LHCN-M2 (cell line): ENCODE results near the gene NSRP1. TPM values are rescaled to one million over a fixed set of nuclear protein-coding genes. Genes with fewer than 3 reads are reported as not detected.
"Not testable (repeated sequence)": the region's sequence is repeated elsewhere in the genome, so short reads cannot be mapped to it uniquely, and the experiment has no call there.

Experiments used
- DNase-seq: peaks from one replicate; pipeline ENCODE4 v3.0.0-alpha.2; 2012; ENCODE audit warnings: low read depth
- polyA plus RNA-seq: library from polyadenylated mRNA; unstranded; fragments of >200 nt; gene quantifications from one replicate; pipeline ENCODE4 v1.2.1, GENCODE V29; 2012; ENCODE audit warnings: missing spikeins
- total RNA-seq: library from RNA; depleted of rRNA; stranded (reverse); fragments of >200 nt; gene quantifications from 2 replicates; pipeline ENCODE4 v1.2.3, GENCODE V29; 2014; rRNA removed

Gene NSRP1, protein sequence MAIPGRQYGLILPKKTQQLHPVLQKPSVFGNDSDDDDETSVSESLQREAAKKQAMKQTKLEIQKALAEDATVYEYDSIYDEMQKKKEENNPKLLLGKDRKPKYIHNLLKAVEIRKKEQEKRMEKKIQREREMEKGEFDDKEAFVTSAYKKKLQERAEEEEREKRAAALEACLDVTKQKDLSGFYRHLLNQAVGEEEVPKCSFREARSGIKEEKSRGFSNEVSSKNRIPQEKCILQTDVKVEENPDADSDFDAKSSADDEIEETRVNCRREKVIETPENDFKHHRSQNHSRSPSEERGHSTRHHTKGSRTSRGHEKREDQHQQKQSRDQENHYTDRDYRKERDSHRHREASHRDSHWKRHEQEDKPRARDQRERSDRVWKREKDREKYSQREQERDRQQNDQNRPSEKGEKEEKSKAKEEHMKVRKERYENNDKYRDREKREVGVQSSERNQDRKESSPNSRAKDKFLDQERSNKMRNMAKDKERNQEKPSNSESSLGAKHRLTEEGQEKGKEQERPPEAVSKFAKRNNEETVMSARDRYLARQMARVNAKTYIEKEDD
- total RNA-seq = 10.9 and 16.1 TPM in 2 replicates
- polyA plus RNA-seq = 15.7 TPM

DNA sequence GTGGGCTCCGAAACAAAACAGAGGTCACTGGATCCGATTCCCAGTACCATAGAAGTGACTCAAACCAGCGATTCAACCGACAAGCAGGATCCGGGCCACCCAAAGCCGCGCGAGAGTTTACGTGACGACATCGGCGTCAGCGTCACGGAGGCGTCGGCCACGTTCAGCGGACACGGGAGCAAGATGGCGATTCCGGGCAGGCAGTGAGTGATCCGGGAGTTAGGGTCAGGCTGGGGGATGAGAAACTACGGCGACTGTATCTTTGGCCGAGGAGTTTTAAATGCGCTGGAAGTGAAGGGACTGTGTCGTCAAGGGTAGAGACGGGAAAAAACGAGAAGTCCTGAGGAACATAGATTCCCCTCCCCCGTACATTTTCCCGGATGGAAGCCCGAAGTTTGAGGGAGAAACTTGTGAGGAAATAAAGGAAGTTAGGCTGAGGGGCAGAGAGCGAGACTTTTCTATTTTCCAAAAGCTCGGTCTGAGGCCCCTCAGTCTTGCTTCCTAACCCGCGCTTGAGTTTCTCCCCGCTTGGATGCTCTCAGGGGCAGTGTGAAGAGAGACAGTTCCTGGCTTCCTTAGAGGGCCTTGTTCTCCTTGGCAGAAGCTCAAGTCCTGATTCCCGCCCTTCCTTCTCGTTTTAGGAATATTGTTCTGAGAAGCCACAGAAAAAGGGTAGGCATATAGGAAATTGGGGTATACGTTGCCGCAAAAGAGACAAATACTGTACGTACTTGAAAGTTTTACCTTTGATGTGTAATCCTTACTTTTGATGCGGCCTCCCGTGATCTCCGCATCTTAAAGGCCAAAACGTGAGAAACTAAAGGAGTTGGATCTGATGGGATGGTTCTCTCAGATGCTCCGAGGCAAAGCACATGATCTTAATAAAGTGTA, at the start of gene NSRP1:
NSRP1 (plus strand) TSS at position 156 of the 891 bp plus-strand sequence; CDS start at position 184, 28 bp downstream.
- peak; percentile 95 for DNase-seq

DNA sequence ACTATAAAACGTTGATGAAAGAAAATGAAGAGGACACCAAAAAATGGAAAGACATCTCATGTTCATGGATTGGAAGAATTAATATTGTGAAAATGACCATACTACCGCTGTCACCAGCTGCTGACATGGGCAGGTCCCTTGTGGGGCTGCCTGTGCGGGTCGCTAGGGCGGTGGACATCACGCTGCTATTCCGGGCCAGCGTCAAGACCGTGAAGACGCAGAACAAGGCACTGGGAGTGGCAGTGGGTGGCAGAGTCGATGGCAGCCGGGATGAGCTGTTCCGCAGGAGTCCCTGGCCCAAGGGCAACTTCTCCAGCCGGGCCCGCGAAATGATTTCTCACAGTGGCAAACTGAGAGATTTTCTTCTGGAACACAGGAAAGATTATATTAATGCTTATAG, 48.2 kb upstream of the NSRP1 start:
- DNase-seq = no peak

DNA sequence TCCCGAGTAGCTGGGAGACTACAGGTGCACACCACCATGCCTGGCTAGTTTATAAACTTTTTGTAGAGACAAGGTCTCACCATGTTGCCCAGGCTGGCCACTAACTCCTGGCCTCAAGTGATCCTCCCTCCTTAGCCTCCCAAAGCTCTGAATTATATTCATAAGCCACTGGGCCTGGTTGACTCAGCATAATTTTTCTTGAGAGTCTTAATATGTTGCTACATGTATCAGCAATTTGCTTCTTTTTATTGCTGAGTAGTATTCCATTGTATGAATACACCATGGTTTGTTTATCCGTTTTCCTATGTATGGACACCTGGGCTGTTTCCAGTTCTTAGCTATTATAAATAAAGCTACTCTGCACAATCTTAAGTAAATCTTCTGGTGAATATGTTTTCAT, 42.4 kb upstream of the NSRP1 start:
- no peak for DNase-seq

DNA sequence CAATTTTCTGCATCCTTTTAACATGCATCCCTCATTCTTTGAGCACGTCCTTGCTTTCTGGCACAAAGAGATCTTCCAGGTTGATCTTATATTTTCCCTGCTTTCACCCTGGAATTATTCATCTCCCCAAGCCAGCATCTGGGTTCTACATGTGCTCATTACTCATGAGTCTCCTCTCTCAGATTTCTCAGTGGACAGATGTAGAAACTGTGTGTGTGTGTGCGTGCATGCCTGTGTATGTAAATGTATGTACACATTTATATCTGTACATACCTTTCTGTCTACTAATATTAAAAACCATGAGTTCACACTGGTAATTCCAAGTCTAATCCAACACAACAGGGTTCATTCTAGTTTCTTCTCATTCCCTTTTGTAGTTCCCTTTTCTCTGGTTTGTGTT, 41.9 kb upstream of the NSRP1 start:
- DNase-seq = no peak

DNA sequence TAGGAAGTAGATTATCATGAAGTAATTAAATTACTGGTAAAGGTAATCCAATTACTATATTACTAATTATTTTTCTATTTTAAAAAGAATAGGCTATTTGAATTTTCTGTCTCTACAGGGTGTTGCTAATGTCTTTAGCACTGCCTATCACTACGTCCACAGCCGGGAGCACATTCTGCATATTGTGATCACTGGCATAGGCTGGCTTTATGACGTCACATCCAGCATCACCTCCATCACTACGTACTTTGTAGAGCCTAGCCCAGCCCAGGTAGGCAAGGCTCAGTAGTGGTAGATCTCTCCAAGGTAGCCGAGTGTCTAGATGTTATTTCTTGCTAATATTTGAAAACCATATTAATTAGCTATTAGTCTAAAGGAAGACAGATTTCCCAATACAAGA, 33.8 kb upstream of the NSRP1 start:
- DNase-seq = no peak

DNA sequence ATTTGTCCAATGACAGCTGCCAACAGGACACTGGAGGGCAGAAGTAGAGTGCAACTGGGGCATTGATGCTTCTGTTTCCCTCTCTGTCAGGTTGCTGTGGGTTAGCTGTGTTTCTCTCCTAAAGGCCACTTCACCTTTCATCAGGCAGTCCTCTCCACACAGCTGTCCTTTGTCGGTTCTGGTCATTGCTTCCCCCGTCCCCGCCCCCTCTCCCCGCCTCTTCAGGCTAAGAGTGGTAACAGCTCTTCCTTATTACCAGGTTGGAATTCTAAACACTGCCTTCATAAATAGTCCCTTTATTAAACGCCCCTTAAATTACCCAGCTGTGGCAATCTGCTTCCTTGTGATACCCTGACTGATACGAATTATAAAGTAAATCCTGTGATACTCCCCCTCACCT, 31.8 kb upstream of the NSRP1 start:
- DNase-seq = no peak

DNA sequence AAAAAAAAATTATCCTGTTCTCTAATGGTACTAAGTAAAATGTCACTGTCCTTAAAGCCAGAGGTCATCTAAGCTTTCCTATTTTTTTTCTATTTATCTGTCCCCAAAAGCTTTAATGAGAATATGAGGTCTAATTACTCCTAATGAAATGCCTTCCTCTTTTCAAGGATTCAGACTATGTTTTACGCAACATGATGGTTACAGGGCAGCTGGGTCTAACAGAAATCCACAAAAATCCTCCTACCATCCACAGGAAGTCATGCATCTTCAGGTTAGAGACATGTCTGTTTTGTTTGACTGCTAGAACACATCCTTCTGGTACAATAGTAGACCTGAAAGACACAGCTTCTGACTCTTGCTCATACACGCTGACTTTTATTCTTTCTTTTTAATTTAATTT, 29.7 kb upstream of the NSRP1 start:
- DNase-seq = no peak

DNA sequence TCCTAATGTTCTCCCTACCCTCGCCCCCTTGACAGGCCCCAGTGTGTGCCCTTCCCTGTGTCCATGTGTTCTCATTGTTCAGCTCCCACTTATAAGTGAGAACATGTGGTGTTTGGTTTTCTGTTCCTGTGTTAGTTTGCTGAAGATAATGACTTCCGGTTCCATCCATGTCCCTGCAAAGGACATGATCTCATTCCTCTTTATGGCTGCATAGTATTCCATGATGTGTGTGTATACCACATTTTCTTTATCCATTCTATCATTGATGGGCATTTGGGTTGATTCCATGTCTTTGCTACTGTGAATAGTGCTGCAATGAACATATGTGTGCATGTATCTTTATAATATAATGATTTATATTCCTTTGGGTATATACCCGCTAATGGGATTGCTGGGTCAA, 29.2 kb upstream of the NSRP1 start:
- not testable (repeated sequence) for DNase-seq

DNA sequence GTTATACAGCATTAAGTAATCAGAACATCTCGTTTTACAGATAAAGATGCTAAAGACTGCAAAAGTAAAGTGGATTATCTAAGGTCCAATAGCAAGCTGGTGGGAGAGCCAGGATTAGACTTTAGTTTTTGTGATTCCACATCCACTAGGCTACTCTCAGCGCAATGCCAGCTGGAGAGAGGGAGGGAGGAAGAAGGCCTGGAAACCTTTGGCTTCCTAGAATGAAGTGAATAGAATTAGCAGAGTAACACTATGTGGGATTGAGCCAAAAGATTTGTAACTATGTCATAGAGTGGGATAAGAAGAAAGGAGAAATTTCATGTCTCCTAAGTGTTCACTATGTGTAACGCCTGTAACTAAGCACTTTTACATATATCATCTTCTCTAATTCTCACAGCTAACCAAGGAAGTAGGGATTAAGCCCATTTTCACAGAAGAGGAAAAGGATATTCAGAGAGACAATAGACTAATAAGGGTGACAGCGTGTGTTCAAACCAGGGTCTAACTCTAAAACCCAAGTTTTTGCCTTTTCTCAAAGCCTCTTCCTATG, 25.4 kb upstream of the NSRP1 start:
- DNase-seq = no peak

DNA sequence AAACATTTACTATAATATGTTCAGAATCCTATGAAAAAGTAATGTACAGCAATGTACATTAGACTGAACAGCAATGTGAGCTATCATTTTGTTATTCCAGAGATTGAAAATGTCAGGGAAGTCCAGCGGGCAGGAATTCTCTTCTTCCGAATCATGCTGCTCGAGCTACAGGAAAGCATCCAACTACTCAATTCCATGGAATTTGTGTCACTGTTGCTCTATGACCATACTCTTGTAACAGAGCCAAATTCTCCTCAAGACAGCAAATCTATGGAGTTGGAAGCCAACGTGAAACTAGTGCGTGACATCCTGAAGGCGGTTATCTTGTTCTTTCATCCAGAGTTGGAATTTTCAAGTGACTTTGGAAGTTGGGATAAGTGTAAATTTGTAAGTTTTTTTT, 24.8 kb upstream of the NSRP1 start:
- peak; percentile 79 for DNase-seq

DNA sequence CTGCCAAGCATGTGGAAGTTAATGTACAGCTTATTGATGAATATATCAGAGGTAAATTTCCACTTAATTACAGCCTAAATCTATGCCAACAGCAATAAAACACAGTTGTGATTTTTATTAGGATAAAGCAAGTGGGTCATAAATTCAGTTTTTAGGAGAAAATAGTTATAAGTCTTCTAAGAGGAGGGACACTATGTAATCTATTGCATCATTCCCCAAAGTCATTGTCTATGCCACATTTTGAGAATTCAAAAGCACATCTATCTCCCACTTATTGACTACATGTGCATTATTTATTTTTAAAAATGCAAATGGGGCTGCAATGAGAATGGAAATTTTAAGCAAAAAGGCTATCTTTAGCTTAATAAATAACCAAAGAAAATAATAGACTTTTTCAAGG, 23.7 kb upstream of the NSRP1 start:
- no peak for DNase-seq

DNA sequence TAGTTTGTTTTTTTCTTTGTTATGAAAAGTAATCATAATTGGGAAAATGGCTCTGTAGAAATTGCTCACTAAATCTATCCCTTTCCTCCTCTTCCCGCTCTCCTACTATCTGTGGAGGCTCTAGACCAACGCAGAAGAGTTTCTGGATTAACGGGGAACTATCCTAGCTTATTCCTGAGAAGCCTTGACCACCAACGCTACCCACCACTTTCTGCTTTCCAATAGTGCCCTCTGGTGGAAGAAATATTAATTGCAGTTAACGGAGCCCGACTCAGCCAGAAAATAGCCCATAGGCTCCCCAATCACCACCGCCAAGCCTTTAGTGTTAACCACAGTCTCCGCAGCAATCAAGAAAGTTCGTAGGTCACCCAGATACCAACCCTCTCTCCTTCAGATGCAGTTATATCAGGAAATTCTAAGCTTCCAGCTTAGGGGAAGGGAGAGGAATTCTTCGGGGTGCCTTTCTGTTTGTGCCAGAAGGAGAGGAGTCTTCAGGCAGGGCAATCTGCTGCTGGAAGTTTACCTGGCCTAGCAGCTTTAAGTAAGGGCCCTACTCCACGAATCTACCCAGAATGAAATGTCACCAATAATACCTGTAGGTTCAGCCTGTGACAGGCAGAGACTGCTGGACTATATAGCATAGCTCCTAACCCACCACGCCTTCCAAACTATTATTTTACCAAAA, 23.0 kb upstream of the NSRP1 start:
- peak; percentile 63 for DNase-seq

DNA sequence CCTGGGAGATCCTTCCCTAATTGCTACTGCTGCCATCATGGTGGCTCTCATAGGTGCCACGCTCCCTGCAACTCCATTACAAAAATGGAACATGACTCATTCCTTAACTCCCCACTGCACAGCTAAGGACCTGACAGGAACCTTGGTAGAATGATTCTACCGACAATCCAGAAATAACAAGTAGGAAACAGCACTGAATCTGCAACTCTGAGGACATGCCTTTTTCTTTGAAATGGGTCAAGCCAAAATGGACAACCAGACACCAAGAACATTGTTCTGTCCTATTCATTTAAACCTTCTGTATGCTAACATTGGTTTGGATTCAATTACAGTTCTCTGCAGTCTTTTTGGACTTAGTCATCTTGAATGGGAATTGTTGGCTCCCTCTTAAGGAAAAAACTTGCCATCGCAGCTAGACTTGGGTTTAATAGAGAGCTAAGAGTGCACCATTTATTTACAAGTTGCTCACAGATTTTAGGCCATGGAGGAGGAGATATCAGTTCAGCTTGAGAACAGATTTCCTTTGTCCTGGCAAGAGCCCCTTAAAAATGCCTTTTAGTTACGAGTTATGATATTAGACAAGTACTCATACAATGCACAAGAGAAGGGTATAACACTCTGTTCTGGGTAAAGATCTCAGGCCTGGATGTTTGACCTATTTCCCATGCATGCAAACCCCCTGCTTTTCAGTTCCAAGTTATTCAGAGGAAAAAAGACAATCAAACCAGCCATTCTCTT, 20.9 kb upstream of the NSRP1 start:
- peak; percentile 79 for DNase-seq

DNA sequence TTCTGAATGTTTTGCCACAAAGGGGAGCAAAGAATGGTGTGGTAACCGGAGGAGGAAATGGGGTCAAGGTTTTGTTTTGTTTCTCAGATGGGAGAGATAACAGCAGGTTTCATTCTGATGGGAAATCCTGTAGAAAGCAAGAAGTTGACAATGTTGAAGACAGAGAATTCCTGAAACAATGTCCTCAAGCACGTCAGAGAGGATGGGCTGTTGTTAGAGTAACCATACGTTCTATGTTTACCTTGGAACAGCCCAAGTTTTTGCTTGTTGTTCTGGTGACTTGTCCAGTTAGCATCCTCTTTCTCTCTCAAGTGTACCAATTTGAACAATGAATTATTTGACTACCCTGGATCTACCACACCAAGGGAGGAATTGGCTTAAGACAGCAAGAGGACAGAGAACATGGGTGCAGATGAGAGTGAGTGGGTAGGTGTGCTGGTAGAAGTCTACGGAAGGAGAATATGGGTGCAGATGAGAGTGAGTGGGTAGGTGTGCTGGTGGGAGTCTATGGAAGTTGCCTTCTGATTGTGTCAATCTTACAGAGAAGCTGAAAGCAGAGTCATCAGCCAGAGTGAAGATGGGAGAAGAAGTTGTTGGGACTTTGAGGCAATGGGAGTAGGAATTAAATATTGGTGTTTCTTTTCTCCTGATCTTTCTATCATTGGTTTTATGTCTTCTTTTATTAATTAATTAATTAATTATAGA, 14.8 kb upstream of the NSRP1 start:
- DNase-seq = no peak

DNA sequence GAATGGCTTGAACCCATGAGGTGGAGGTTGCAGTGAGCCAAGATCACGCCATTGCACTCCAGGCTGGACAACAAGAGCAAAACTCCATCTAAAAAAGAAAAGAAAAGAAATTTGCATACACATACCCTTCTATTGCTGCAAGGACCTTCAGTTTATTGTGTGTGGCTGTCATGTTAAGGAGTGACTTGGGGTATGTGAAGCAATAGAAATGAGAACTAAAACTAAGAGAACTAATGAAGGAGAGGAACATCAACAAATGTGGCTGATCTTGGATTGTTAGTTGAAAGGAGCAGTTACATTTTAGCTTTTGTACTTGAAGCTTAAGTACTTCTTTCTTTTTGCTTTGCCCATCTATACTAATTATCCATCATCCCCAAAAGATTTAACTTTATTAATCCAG, 12.7 kb upstream of the NSRP1 start:
- no peak for DNase-seq

DNA sequence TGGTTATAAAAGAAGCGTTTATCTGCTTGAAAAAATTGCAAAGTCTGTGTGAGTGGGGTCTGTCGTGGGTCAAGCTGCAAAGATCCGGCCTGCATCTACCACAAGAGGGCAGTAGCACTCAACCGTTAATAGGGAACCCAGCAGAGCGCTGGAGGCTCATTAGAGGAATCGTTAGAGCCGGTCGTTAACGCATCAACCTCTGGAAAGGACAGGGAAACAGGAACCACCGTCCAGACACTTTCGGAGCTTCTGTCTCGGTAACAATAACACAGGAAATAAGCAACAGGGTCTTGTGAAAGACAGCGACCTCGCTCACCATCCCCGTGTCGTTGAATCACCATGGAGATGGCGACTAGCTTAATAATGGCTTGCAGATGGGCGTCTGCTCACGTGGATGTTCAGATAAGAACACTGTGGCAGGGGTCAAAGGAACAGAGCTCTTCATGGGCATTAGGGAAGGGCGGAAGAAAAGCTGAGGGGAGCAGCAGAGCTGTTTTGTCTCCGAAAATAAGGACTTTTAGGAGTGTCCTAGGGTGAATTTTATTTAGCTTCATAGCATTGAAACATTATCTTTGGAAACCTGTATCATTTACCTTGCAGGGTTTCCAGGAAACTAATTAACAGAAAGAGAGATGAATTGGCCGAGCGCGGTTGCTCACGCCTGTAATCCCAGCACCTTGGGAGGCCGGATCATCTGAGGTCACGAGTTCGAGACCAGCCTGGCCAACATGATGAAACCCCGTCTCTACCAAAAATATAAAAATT, 11.9 kb upstream of the NSRP1 start:
- DNase-seq = peak; percentile 75

DNA sequence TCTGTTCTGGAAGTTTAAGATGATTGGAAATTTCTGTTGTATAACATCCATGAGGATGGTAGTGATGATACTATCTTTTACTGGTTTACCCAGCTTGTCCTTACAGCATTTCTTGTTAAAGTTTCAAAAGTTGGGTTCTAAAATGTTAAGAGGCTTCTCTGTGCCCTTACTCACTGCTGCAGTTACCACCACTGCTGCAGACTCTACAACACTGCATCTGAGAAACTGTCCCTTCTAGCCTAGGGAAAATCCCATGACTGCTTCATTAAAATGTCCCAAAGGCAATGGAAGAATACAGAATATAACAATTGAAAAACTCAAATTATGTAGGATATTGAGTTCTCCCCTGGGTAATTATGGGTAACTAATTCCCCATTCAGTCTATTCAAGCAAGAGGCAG, 3.8 kb upstream of the NSRP1 start:
- DNase-seq = no peak

DNA sequence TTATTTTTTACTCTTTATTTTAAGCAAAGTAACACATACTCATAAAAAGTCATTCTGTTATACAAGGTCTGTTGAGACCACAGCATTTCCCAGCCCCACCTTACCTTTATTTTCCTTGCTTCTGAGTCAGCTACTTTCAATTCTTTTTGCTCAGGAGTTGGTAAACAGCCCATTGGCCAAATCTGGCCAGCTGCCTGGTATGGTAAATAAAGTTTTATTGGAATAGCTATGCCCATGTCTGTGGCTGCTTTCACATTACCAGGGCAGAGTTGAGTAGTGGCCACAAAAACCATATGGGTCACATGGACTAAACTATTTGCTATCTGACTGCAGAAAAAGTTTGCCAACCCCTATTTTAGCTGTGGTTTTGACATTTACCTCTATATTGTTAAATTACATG, 3.4 kb upstream of the NSRP1 start:
- peak; percentile 49 for DNase-seq

DNA sequence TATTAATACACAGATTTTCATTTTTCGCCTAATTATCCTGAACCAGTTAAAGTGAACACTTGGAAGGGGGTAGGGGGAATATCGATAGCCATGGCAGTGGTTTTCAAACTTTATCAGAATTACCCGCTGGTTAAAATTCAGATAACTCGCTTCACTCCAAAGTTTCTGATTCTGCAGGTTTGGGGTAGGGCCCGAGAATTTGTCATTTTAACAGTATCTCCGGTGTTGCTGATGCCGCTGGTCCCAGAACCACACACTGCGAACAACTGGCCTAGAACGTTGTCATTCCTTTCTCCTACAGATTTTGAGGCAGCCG, 313 bp upstream of the NSRP1 start:
- no peak for DNase-seq

DNA sequence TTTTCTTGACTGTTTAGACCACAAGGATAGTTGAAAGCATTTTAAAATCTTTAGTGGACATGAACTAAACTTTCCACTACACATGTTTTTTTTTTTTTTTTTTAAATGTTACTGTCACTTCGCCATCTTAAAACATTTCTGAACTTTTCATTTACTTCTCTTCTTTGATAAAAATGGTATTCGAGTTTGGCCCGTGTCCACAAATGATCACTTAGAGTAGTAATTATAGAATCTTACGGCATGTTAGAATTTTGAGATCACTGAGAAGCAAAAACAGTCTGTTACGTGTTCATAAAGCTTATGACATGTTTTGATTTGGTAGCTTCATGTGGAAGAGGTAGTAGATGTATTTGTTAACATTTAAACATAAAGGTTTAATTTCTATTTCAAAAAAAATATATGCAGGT, 1.1 kb downstream of the NSRP1 start:
- no peak for DNase-seq
